Gastrocnemius medialis (tissue), 4 donors: ENCODE results near the gene BANK1.

Experiments
- POLR2A ChIP-seq, 2 donors: fragments of 450-650 bp; IDR thresholded peaks; one replicate each; pipeline ENCODE4 v1.6.1; 2017; ENCODE audit warnings: antibody characterized with exemption in 2 of 2, mild to moderate bottlenecking in 2 of 2, moderate library complexity in 2 of 2
- TF ChIP-seq, protein P1 (sequence below), 5 experiments: fragments of 450-650 bp in 3 of 5; fragments of 200-600 bp in 2 of 5; sonication (generic) in 2 of 5; IDR thresholded peaks in 4 of 5; conservative IDR thresholded peaks in 1 of 5; 1 replicate in 4 of 5; 2 replicates in 1 of 5; pipeline ENCODE4 v1.5.1; 2016 to 2019; ENCODE audit warnings: antibody characterized with exemption in 5 of 5, mild to moderate bottlenecking in 3 of 5, moderate library complexity in 3 of 5

DNA sequence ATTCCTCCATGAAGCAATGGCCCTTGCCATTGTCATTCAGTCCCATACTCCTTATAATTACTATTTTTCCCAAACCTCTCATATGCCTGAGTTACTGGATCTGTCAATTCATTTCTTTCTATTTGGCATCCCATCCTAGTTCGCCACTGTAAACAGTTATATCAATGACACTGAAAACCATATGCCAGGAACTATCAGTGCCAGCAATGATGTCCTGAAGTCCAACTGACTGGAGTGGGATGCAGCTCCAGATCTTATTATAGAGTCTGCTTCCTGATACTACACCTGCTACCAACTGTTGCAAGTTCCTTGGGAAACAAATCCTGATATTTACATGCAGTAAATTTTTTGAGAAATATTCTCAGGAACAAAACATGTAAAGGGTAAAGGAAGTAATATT, 27.0 kb upstream of the BANK1 start:
- TF ChIP-seq, protein P1, sequence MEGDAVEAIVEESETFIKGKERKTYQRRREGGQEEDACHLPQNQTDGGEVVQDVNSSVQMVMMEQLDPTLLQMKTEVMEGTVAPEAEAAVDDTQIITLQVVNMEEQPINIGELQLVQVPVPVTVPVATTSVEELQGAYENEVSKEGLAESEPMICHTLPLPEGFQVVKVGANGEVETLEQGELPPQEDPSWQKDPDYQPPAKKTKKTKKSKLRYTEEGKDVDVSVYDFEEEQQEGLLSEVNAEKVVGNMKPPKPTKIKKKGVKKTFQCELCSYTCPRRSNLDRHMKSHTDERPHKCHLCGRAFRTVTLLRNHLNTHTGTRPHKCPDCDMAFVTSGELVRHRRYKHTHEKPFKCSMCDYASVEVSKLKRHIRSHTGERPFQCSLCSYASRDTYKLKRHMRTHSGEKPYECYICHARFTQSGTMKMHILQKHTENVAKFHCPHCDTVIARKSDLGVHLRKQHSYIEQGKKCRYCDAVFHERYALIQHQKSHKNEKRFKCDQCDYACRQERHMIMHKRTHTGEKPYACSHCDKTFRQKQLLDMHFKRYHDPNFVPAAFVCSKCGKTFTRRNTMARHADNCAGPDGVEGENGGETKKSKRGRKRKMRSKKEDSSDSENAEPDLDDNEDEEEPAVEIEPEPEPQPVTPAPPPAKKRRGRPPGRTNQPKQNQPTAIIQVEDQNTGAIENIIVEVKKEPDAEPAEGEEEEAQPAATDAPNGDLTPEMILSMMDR (IDR thresholded peaks at IDR 0.05 in 4 of 5, conservative IDR thresholded peaks at IDR 0.05 in 1 of 5), result no peak
- no peak for TF ChIP-seq POLR2A (IDR thresholded peaks at IDR 0.05)
